Caco-2 (cell line): Measurements from ENCODE around the gene SAP130. TPM values are rescaled to one million over a fixed set of nuclear protein-coding genes. Genes with fewer than 3 reads are reported as not detected.

Experiments
- BruUV-seq: library from RNA; stranded (reverse); fragments of 400-500 nt; replicated peaks from 2 replicates; lab custom pipeline; 2021; lab: Mats Ljungman, UMichigan
- CTCF ChIA-PET: fragments of 300-600 bp; sonication (Branson Sonifier 250); formaldehyde crosslinking; loops from one replicate; lab custom pipeline; 2022; ENCODE audit warnings: antibody characterized with exemption; lab: Charles Lee
- POLR2A ChIA-PET: fragments of 300-600 bp; sonication (Branson Sonifier 250); formaldehyde crosslinking; loops from one replicate; lab custom pipeline; 2022; ENCODE audit warnings: antibody characterized with exemption; lab: Charles Lee
- DNase-seq, 2 experiments: peaks; one replicate each; pipeline versions ENCODE4 v3.0.0 to v3.0.0-alpha.2; 2020 to 2022
- H3K27me3 ChIP-seq: replicated peaks from 2 replicates; pipeline ENCODE4 v1.6.0; 2011; ENCODE audit warnings: low read length; ENCODE audit not compliant: control insufficient read depth, insufficient read depth
- H3K36me3 ChIP-seq: 2 replicates; pipeline ENCODE4 v1.5.1; 2011; ENCODE audit warnings: low read length; ENCODE audit not compliant: control insufficient read depth, insufficient read depth
- H3K4me1 ChIP-seq: fragments of 250-450 bp; sonication (Bioruptor Pico); 2 replicates; pipeline ENCODE4 v1.5.1; 2020; ENCODE audit warnings: mild to moderate bottlenecking
- H3K4me3 ChIP-seq: 2 replicates; pipeline ENCODE4 v1.5.1; 2011; ENCODE audit warnings: low read depth, mild to moderate bottlenecking, control low read depth, low read length
- H3K9me3 ChIP-seq: fragments of 250-450 bp; sonication (Bioruptor Pico); 2 replicates; pipeline ENCODE4 v1.5.1; 2020; ENCODE audit warnings: mild to moderate bottlenecking, moderate library complexity
- H3K27ac Mint-ChIP-seq: one replicate; pipeline ENCODE4 v1.8.0; 2022; ENCODE audit warnings: mixed read lengths; ENCODE audit not compliant: unreplicated experiment
- H3K27me3 Mint-ChIP-seq: one replicate; pipeline ENCODE4 v1.8.0; 2022; ENCODE audit warnings: mixed read lengths; ENCODE audit not compliant: insufficient read depth, unreplicated experiment
- H3K36me3 Mint-ChIP-seq: one replicate; pipeline ENCODE4 v1.8.0; 2022; ENCODE audit warnings: mild to moderate bottlenecking, mixed read lengths; ENCODE audit not compliant: insufficient read depth, unreplicated experiment
- H3K4me1 Mint-ChIP-seq: one replicate; pipeline ENCODE4 v1.8.0; 2022; ENCODE audit warnings: low read depth, mixed read lengths; ENCODE audit not compliant: unreplicated experiment
- H3K4me3 Mint-ChIP-seq: one replicate; pipeline ENCODE4 v1.8.0; 2022; ENCODE audit warnings: mild to moderate bottlenecking, moderate library complexity, mixed read lengths; ENCODE audit not compliant: unreplicated experiment
- H3K9me3 Mint-ChIP-seq: one replicate; pipeline ENCODE4 v1.8.0; 2022; ENCODE audit warnings: mixed read lengths; ENCODE audit not compliant: unreplicated experiment
- CTCF ChIP-seq, 2 experiments: fragments of 200-600 bp in 1 of 2; IDR thresholded peaks; 1 replicate in 1 of 2; 2 replicates in 1 of 2; pipeline versions ENCODE4 v1.5.1 to v1.8.0; 2011 to 2022; ENCODE audit warnings: antibody characterized with exemption in 1 of 2, control low read depth in 1 of 2, inconsistent platforms in 1 of 2, low read depth in 1 of 2, low read length in 1 of 2, mild to moderate bottlenecking in 1 of 2, moderate library complexity in 1 of 2; ENCODE audit not compliant: insufficient read depth in 1 of 2, severe bottlenecking in 1 of 2, unreplicated experiment in 1 of 2
- intact Hi-C: fragments of 100-400 bp; cut with micrococcal nuclease; formaldehyde crosslinking; loops from one replicate; pipeline ENCODE4 v1.10.0; 2022; ENCODE audit not compliant: unreplicated experiment
- total RNA-seq: library from RNA; stranded (reverse); gene quantifications from 2 replicates; pipeline ENCODE4 v1.2.3, GENCODE V29; 2022

The SAP130 gene
- total RNA-seq, 1 experiment from 2014 or later: 43.3 TPM

DNA sequence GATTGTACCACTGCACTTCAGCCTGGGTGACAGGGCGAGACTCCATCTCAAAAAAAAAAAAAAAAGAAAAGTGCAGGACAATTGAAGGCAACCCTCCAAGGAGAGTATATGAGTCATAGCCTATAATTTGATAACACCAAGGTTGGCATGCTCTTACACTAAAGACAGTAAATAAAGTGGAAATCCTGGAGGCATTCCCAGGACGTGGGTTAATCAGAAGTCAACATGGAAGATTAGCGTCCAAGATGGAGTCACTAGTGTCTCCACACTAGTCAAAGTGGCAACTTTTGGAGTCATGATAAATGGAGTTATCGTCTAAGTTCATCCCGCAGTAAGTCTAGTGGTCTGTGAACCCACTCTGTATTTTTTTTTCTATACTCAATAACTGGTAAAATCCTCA is 41.9 kb upstream of the SAP130 start:
- Histone ChIP-seq H3K4me1 (no peaks in the 10 kb centered on the region), H3K4me3 (no peak overlapping the region), H3K36me3 (no peaks in the 10 kb centered on the region), H3K9me3 (no peaks in the 10 kb centered on the region), H3K27me3 (no peaks in the 10 kb centered on the region)
- no peak overlapping the region for H3K27ac Mint-ChIP-seq
- no peak for TF ChIP-seq CTCF (IDR thresholded peaks at IDR 0.05; ENCODE audit: insufficient read depth in 1 of 2, low read depth in 1 of 2, low read length in 1 of 2, severe bottlenecking in 1 of 2, unreplicated experiment in 1 of 2)
- H3K27me3 Mint-ChIP-seq: no peaks in the 10 kb centered on the region
- H3K4me1 Mint-ChIP-seq: no peaks in the 10 kb centered on the region
- H3K36me3 Mint-ChIP-seq: no peaks in the 10 kb centered on the region
- POLR2A ChIA-PET: no interaction called here
- H3K9me3 Mint-ChIP-seq: no peaks in the 10 kb centered on the region
- CTCF ChIA-PET: no interaction called here
- no TSS peak for BruUV-seq
- intact Hi-C loops: loop anchor here (10.0 kb wide), 1 partner anchor 245 kb away; the partner anchor contains the start of gene HS6ST1
- H3K4me3 Mint-ChIP-seq: no peak overlapping the region
- no peak for DNase-seq

GRCh38 chr2:128064353-128064752 is 36.5 kb upstream of the SAP130 start:
- H3K4me1 ChIP-seq: peaks cover 4% of the 10 kb centered on the region
- H3K4me1 Mint-ChIP-seq: peaks cover 9% of the 10 kb centered on the region
- no peaks in the 10 kb centered on the region for H3K9me3 ChIP-seq
- H3K27me3 ChIP-seq: no peaks in the 10 kb centered on the region
- no peaks in the 10 kb centered on the region for H3K27me3 Mint-ChIP-seq
- H3K9me3 Mint-ChIP-seq: no peaks in the 10 kb centered on the region
- intact Hi-C loops: loop anchor here (10.0 kb wide), 1 partner anchor 250 kb away; the partner anchor contains the start of gene HS6ST1
- CTCF ChIA-PET: interaction anchor here (0.7 to 1.9 kb wide), 6 partner anchors 22 to 251 kb away, joined by 3 to 11 read pairs (median 5); no protein-coding TSS in a partner anchor
- no peak overlapping the region for H3K27ac Mint-ChIP-seq
- POLR2A ChIA-PET: interaction anchor here (0.6 to 0.7 kb wide), 2 partner anchors 150 to 178 kb away, joined by 3 to 8 read pairs; no protein-coding TSS in a partner anchor
- no peak for DNase-seq
- TF ChIP-seq CTCF (IDR thresholded peaks at IDR 0.05; ENCODE audit: insufficient read depth in 1 of 2, low read depth in 1 of 2, low read length in 1 of 2, severe bottlenecking in 1 of 2, unreplicated experiment in 1 of 2): no peak
- H3K36me3 Mint-ChIP-seq: no peaks in the 10 kb centered on the region
- H3K36me3 ChIP-seq: no peaks in the 10 kb centered on the region
- BruUV-seq: no TSS peak
- no peak overlapping the region for H3K4me3 Mint-ChIP-seq
- H3K4me3 ChIP-seq: no peak overlapping the region

GRCh38 chr2:128062571-128062970 is 34.7 kb upstream of the SAP130 start:
- Mint-ChIP-seq H3K4me3 (no peak overlapping the region), H3K4me1 (peaks cover 9% of the 10 kb centered on the region), H3K27ac (no peak overlapping the region), H3K9me3 (no peaks in the 10 kb centered on the region), H3K27me3 (no peaks in the 10 kb centered on the region), H3K36me3 (no peaks in the 10 kb centered on the region)
- intact Hi-C loops: loop anchor here (2.0 to 10.0 kb wide), 2 partner anchors 28 to 252 kb away; partner anchors contain the start of genes HS6ST1 and UGGT1
- Histone ChIP-seq H3K27me3 (no peaks in the 10 kb centered on the region), H3K9me3 (no peaks in the 10 kb centered on the region), H3K36me3 (no peaks in the 10 kb centered on the region), H3K4me3 (no peak overlapping the region), H3K4me1 (peaks cover 4% of the 10 kb centered on the region)
- no peak for DNase-seq
- TF ChIP-seq CTCF (IDR thresholded peaks at IDR 0.05; ENCODE audit: insufficient read depth in 1 of 2, low read depth in 1 of 2, low read length in 1 of 2, severe bottlenecking in 1 of 2, unreplicated experiment in 1 of 2): no peak
- POLR2A ChIA-PET: no interaction called here
- no TSS peak for BruUV-seq
- CTCF ChIA-PET: interaction anchor here (1.9 kb wide), 1 partner anchor 24 kb away, joined by 11 read pairs; no protein-coding TSS in a partner anchor
